Activated CD8-positive, alpha-beta memory T cell treated with anti-CD3 and anti-CD28 coated beads for 36 hours (primary cell): ENCODE data around the gene PTPN5. TPM values are rescaled to one million over a fixed set of nuclear protein-coding genes. Genes with fewer than 3 reads are reported as not detected.

Experiments
- CTCF ChIA-PET: fragments of 350-600 bp; sonication (Branson Sonifier 250); formaldehyde crosslinking; loops from one replicate; lab custom pipeline; 2021; ENCODE audit warnings: antibody characterized with exemption; lab: Charles Lee
- POLR2A ChIA-PET: fragments of 350-600 bp; sonication (Branson Sonifier 250); formaldehyde crosslinking; loops from one replicate; lab custom pipeline; 2021; ENCODE audit warnings: antibody characterized with exemption; lab: Charles Lee
- total RNA-seq, 2 experiments: library from RNA; stranded (reverse); gene quantifications; one replicate each; pipeline ENCODE4 v1.2.3, GENCODE V29; 2021

PTPN5 gene
- total RNA-seq, 2 experiments from 2014 or later = not detected

GRCh38 chr11:18775492-18776292 lies 15.9 kb downstream of the PTPN5 start:
- ChIA-PET CTCF (interaction anchor here (0.7 to 1.9 kb wide), 7 partner anchors 10 to 26 kb away, joined by 3 to 10 read pairs (median 4); no protein-coding TSS in a partner anchor), POLR2A (no interaction called here)

- ChIA-PET POLR2A (no interaction called here), CTCF (interaction anchor here (1.0 to 1.9 kb wide), 6 partner anchors 9 to 25 kb away, joined by 3 to 7 read pairs (median 3); no protein-coding TSS in a partner anchor)
Observed at GRCh38 chr11:18774801-18775200, 16.8 kb downstream of the PTPN5 start.

GRCh38 chr11:18773681-18774080 lies 17.9 kb downstream of the PTPN5 start:
- ChIA-PET CTCF (interaction anchor here (1.0 to 1.4 kb wide), 3 partner anchors 9 to 26 kb away, joined by 3 to 5 read pairs (median 3); no protein-coding TSS in a partner anchor), POLR2A (no interaction called here)

GRCh38 chr11:18773104-18773503 lies 18.5 kb downstream of the PTPN5 start:
- POLR2A ChIA-PET = no interaction called here
- CTCF ChIA-PET = interaction anchor here (1.4 kb wide), 1 partner anchor 9 kb away, joined by 5 read pairs; no protein-coding TSS in a partner anchor

GRCh38 chr11:18772211-18772610 lies 19.4 kb downstream of the PTPN5 start:
- CTCF ChIA-PET = no interaction called here
- POLR2A ChIA-PET = no interaction called here

- CTCF ChIA-PET = no interaction called here
Observed at GRCh38 chr11:18771266-18772035, 20.1 kb downstream of the PTPN5 start.

GRCh38 chr11:18770479-18771125 lies 21.0 kb downstream of the PTPN5 start:
- CTCF ChIA-PET = interaction anchor here (0.5 kb wide), 1 partner anchor 22 kb away, joined by 3 read pairs; no protein-coding TSS in a partner anchor
- POLR2A ChIA-PET = no interaction called here

More at GRCh38 chr11:18771266-18772035, 20.1 kb downstream of the PTPN5 start:
- POLR2A ChIA-PET = no interaction called here

- POLR2A ChIA-PET = no interaction called here
- CTCF ChIA-PET = interaction anchor here (0.5 kb wide), 1 partner anchor 23 kb away, joined by 3 read pairs; no protein-coding TSS in a partner anchor
Observed at GRCh38 chr11:18769802-18770456, 21.7 kb downstream of the PTPN5 start.

GRCh38 chr11:18768978-18769377 lies 22.6 kb downstream of the PTPN5 start:
- ChIA-PET POLR2A (no interaction called here), CTCF (interaction anchor here (0.9 to 1.3 kb wide), 2 partner anchors 34 to 229 kb away, joined by 3 read pairs; no protein-coding TSS in a partner anchor)

GRCh38 chr11:18768472-18768901 lies 23.1 kb downstream of the PTPN5 start:
- POLR2A ChIA-PET = no interaction called here
- CTCF ChIA-PET = interaction anchor here (0.8 to 1.3 kb wide), 3 partner anchors 34 to 228 kb away, joined by 3 to 7 read pairs (median 3); no protein-coding TSS in a partner anchor

GRCh38 chr11:18766015-18766414 lies 25.6 kb downstream of the PTPN5 start:
- POLR2A ChIA-PET = no interaction called here
- CTCF ChIA-PET = interaction anchor here (1.1 to 2.4 kb wide), 3 partner anchors 9 to 44 kb away, joined by 3 to 7 read pairs (median 5); no protein-coding TSS in a partner anchor

GRCh38 chr11:18765554-18765953 lies 26.0 kb downstream of the PTPN5 start:
- CTCF ChIA-PET = interaction anchor here (1.1 to 2.4 kb wide), 2 partner anchors 10 to 42 kb away, joined by 3 to 7 read pairs; no protein-coding TSS in a partner anchor
- POLR2A ChIA-PET = no interaction called here

GRCh38 chr11:18761741-18762140 lies 29.9 kb downstream of the PTPN5 start:
- CTCF ChIA-PET = no interaction called here
- POLR2A ChIA-PET = no interaction called here

- CTCF ChIA-PET = no interaction called here
Observed at GRCh38 chr11:18761144-18761543, 30.5 kb downstream of the PTPN5 start.

GRCh38 chr11:18757811-18758210 lies 33.8 kb downstream of the PTPN5 start:
- ChIA-PET CTCF (no interaction called here), POLR2A (no interaction called here)

More at GRCh38 chr11:18761144-18761543, 30.5 kb downstream of the PTPN5 start:
- POLR2A ChIA-PET = no interaction called here

GRCh38 chr11:18756889-18757288 lies 34.7 kb downstream of the PTPN5 start:
- ChIA-PET POLR2A (no interaction called here), CTCF (interaction anchor here (0.7 kb wide), 1 partner anchor 363 kb away, joined by 3 read pairs; no protein-coding TSS in a partner anchor)

- ChIA-PET POLR2A (no interaction called here), CTCF (interaction anchor here (0.6 to 1.3 kb wide), 3 partner anchors 12 to 156 kb away, joined by 3 to 4 read pairs (median 3); no protein-coding TSS in a partner anchor)
Observed at GRCh38 chr11:18754308-18754707, 37.3 kb downstream of the PTPN5 start.

GRCh38 chr11:18752502-18752901 lies 39.1 kb downstream of the PTPN5 start:
- ChIA-PET CTCF (no interaction called here), POLR2A (no interaction called here)
